ENCODE results near the gene KIAA0825.

Gene KIAA0825

GRCh38 chr5:94540856-94541494, 77.4 kb downstream of the KIAA0825 start:
- H3K4me1 ChIP-seq (ENCODE audit: insufficient read depth, low read length, severe bottlenecking), result peaks cover 13% of the 10 kb centered on the region
- no peak for TF ChIP-seq CTCF (IDR thresholded peaks at IDR 0.05; ENCODE audit: low read length)
- no peak for TF ChIP-seq EZH2 (IDR thresholded peaks at IDR 0.05; ENCODE audit: borderline replicate concordance, low read length)
- H3K9ac ChIP-seq (ENCODE audit: low read length), result no peak overlapping the region
- no peak overlapping the region for H3K27ac ChIP-seq (ENCODE audit: low read depth, low read length, poor library complexity, severe bottlenecking)
- H3K9me2 ChIP-seq (ENCODE audit: low read depth, low read length), result no peaks in the 10 kb centered on the region
- peaks cover 14% of the 10 kb centered on the region for H3K9me3 ChIP-seq (ENCODE audit: low read length)
- H3K79me2 ChIP-seq (ENCODE audit: insufficient read depth, low read length), result no peaks in the 10 kb centered on the region
- no peaks in the 10 kb centered on the region for H3F3A ChIP-seq (ENCODE audit: insufficient read depth, low read length)
- H3K4me3 ChIP-seq (ENCODE audit: low read depth, low read length, poor library complexity, severe bottlenecking), result no peak overlapping the region
- H3K27me3 ChIP-seq (ENCODE audit: insufficient read depth, low read length), result no peaks in the 10 kb centered on the region
- no peak overlapping the region for H3K4me2 ChIP-seq (ENCODE audit: low read length)
- H4K20me1 ChIP-seq (ENCODE audit: insufficient read depth, low read length), result no peaks in the 10 kb centered on the region
- no peaks in the 10 kb centered on the region for H3K36me3 ChIP-seq (ENCODE audit: insufficient read depth, low read length)
- H2AFZ ChIP-seq (ENCODE audit: low read length), result no peak overlapping the region

- TF ChIP-seq EZH2 (IDR thresholded peaks at IDR 0.05; ENCODE audit: borderline replicate concordance, low read length), result no peak
- TF ChIP-seq CTCF (IDR thresholded peaks at IDR 0.05; ENCODE audit: low read length), result no peak
- no peak overlapping the region for H3K27ac ChIP-seq (ENCODE audit: low read depth, low read length, poor library complexity, severe bottlenecking)
- no peaks in the 10 kb centered on the region for H3K9me2 ChIP-seq (ENCODE audit: low read depth, low read length)
- no peak overlapping the region for H2AFZ ChIP-seq (ENCODE audit: low read length)
- no peaks in the 10 kb centered on the region for H3K4me1 ChIP-seq (ENCODE audit: insufficient read depth, low read length, severe bottlenecking)
- H3K9ac ChIP-seq (ENCODE audit: low read length), result no peak overlapping the region
- no peaks in the 10 kb centered on the region for H4K20me1 ChIP-seq (ENCODE audit: insufficient read depth, low read length)
- no peak overlapping the region for H3K4me2 ChIP-seq (ENCODE audit: low read length)
- H3K36me3 ChIP-seq (ENCODE audit: insufficient read depth, low read length), result no peaks in the 10 kb centered on the region
- H3K9me3 ChIP-seq (ENCODE audit: low read length), result peaks cover 14% of the 10 kb centered on the region
- H3K4me3 ChIP-seq (ENCODE audit: low read depth, low read length, poor library complexity, severe bottlenecking), result no peak overlapping the region
- H3K27me3 ChIP-seq (ENCODE audit: insufficient read depth, low read length), result no peaks in the 10 kb centered on the region
- no peaks in the 10 kb centered on the region for H3F3A ChIP-seq (ENCODE audit: insufficient read depth, low read length)
- H3K79me2 ChIP-seq (ENCODE audit: insufficient read depth, low read length), result no peaks in the 10 kb centered on the region
Measured at GRCh38 chr5:94538260-94538659, 80.1 kb downstream of the KIAA0825 start.

- H3K27ac ChIP-seq (ENCODE audit: low read depth, low read length, poor library complexity, severe bottlenecking), result no peak overlapping the region
- no peaks in the 10 kb centered on the region for H3F3A ChIP-seq (ENCODE audit: insufficient read depth, low read length)
- no peaks in the 10 kb centered on the region for H3K4me1 ChIP-seq (ENCODE audit: insufficient read depth, low read length, severe bottlenecking)
- H3K79me2 ChIP-seq (ENCODE audit: insufficient read depth, low read length), result no peaks in the 10 kb centered on the region
- no peaks in the 10 kb centered on the region for H3K27me3 ChIP-seq (ENCODE audit: insufficient read depth, low read length)
- no peaks in the 10 kb centered on the region for H3K36me3 ChIP-seq (ENCODE audit: insufficient read depth, low read length)
- H3K4me2 ChIP-seq (ENCODE audit: low read length), result no peak overlapping the region
- no peak overlapping the region for H3K9ac ChIP-seq (ENCODE audit: low read length)
- H3K9me2 ChIP-seq (ENCODE audit: low read depth, low read length), result no peaks in the 10 kb centered on the region
- no peak overlapping the region for H3K4me3 ChIP-seq (ENCODE audit: low read depth, low read length, poor library complexity, severe bottlenecking)
- H2AFZ ChIP-seq (ENCODE audit: low read length), result peak overlapping the region; percentile 58; the same call in 1 of the 2 replicates
- H4K20me1 ChIP-seq (ENCODE audit: insufficient read depth, low read length), result no peaks in the 10 kb centered on the region
- H3K9me3 ChIP-seq (ENCODE audit: low read length), result no peaks in the 10 kb centered on the region
- TF ChIP-seq EZH2 (IDR thresholded peaks at IDR 0.05; ENCODE audit: borderline replicate concordance, low read length) (no peak), CTCF (IDR thresholded peaks at IDR 0.05; ENCODE audit: low read length) (no peak)
Measured at GRCh38 chr5:94526706-94527105, 91.7 kb downstream of the KIAA0825 start.
